Measurements from ENCODE around the gene MBOAT2.

MBOAT2 gene

DNA sequence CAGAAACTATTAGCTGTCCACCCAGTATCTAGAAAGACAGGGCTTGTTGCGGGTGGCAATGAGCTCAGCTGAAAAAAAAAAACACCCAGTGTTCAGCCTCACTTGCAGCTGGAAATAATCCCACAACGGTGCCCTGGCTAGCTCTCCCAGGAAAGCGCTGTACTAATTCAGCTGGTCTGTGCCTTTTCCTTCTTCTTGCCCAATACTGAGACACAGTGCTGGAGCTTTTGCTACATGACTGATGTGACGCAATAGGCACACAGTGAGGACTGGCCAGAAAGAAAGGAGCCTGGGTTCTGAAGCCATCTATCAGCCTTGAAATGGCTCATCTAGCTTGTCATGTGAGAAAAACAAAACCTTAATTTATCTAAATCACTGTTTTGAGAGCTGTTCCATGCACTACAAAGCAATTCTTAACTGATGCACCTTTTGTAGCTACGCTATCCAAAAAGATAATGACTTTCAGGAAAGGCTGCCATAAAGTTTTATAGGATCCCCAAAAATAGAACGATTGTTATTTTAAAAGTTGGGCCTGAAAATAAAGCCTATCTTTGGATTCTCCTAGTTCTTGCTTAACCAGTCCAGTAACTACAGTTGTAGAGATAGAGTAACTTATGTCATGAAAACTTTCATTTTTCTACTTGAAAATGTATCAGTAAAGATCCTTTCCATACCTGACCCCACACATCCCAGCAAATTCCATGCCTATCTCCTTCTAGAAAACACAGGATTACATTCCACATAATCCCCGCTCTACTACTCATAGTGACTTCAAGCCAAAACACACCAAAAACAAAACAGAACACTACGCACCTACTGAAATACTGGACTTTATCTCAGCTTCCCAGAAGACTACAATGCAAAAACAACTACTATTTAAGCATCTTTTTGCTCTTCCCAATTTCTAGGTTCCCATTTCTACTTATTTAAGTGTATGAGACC, 181.9 kb downstream of the MBOAT2 start:
- TF ChIP-seq, protein P1, sequence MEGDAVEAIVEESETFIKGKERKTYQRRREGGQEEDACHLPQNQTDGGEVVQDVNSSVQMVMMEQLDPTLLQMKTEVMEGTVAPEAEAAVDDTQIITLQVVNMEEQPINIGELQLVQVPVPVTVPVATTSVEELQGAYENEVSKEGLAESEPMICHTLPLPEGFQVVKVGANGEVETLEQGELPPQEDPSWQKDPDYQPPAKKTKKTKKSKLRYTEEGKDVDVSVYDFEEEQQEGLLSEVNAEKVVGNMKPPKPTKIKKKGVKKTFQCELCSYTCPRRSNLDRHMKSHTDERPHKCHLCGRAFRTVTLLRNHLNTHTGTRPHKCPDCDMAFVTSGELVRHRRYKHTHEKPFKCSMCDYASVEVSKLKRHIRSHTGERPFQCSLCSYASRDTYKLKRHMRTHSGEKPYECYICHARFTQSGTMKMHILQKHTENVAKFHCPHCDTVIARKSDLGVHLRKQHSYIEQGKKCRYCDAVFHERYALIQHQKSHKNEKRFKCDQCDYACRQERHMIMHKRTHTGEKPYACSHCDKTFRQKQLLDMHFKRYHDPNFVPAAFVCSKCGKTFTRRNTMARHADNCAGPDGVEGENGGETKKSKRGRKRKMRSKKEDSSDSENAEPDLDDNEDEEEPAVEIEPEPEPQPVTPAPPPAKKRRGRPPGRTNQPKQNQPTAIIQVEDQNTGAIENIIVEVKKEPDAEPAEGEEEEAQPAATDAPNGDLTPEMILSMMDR (IDR thresholded peaks at IDR 0.05) = no peak

DNA sequence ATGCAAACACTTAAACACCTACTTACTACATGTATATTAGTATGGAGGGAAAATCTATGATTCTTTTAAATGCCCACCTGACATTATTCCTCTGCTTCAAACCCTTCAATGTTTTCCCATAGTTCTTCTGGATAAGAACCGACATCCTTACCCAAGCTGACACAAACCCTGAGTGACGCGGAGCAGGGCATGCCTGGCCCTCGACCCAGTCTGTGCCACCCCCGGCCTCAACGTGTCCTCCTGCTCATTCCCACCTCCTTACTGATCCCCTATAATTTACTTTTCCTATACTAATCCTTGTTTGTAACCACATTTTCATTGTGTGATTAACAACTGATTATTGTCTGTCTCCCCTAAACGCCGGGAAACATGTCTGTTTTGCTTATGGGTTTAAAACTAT, 183.5 kb downstream of the MBOAT2 start:
- TF ChIP-seq, protein P1 (IDR thresholded peaks at IDR 0.05) = no peak

DNA sequence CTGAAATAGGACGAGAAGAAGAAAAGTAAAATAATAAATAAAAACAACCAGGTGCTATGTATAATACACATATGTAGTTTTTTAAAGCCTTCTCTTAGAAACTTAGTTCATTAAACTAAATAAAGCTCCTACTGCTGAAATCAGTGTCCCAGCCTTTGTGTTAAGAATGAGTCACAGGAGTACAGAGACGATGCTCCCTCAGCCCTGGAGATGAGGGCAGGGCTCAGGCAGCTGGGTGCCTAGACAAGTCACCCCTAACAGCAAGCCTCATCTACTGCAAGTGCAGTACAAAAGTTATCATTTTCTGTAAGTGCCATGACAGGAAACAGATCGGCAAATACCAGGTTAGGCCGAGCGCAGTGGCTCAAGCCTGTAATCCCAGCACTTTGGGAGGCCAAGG, 184.3 kb downstream of the MBOAT2 start:
- TF ChIP-seq, protein P1 (IDR thresholded peaks at IDR 0.05) = no peak

DNA sequence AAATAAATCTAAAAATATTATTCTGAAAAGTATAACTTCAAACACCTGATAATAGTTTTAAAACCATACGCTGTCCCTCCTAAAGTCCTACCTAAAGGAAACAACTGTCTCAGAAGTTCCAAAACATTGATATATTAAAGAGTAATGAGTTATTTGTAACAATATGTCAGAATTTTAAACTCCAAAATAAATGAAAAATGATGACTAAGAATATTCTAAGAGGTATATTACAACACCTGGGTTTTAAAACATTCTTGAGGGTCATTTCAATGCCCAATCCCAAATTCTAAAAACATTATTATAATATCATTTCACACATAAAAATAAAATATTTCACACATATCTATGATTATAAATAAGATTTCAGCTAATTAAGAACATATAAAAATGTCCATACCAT, 186.3 kb downstream of the MBOAT2 start:
- TF ChIP-seq, protein P1 (IDR thresholded peaks at IDR 0.05) = no peak

DNA sequence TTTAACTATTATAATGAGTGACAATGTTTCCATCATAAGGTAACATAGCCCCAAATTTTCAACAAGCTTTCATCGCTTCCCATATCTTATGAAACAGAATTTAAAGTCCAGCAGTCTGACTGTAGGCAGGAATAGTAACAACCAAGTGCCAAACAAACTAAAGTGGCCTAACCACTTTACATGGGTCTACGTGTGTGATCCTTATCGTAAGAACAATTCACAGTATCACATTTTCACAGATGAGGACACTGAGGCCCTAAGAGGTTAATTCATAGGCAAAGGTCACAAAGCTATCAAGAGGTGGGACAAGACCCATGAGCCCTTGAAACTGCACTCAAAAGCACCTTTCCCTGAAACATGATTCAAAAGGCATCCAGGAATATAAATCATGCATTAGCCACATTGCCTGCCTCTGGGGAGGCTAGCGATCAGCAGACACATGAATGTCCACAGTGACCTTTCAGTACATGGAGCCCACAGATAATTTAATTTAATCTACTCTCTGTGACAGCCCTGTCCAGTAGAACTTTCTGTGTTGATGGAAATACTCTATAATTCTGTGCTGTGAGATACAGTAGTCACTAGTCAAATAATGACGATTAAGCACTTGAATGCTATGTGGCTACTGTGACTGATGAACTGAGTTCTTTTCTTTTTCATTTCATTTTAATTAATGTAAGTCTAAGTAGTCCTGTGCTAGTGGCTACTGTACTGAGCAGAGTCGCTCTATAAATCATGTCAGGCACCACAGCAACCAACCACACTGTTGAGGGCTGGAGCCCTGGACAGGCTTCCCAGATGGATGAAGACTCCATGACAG, 196.4 kb downstream of the MBOAT2 start:
- TF ChIP-seq, protein P1 (IDR thresholded peaks at IDR 0.05) = no peak

DNA sequence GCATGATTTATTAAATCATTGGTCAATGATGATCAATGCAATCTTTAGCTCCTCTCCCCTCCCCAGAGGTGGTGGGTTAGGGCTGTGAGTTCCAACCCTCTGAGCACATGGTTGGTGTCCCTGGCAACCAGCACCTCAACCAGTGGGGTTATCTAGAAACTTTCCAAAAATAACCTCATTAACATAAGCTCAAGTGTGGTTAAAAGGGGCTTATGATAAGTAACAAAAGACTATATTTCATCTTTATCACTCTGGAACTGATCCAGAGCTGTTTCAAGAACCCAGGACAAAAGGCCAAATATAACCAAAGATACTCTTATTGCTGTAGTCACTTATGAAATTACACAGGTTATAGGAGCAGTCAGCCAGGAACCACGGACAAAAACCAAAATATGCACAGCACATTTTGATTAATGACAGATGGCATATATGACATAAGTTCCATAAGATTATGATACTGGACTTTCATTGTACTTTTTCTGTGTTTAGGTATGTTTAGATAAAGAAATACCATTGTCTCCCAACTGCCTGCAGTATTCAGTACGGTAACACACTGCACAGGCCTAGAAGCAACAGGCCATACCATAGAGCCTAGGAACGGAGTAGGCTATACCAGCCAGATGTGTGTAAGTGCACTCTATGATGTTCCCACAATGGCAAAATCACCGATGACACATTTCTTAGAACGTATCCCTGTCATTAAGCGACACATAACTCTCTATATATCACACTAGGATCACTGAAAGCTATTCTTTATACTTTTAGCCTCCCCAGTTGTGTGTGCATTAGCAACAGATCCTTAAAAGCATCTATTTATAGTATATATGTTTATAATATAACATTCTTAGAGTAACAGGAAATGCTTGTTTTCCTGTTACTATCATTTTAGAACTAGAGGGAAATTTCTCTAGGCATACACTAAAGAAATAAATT, 197.9 kb downstream of the MBOAT2 start:
- TF ChIP-seq, protein P1 (IDR thresholded peaks at IDR 0.05) = no peak

Data from LNCAP (cell line).